Activated CD4-positive, alpha-beta T cell treated with anti-CD3 and anti-CD28 coated beads, Interleukin-2, amount 50 U/mL, for 48 hours (primary cell): Measurements from ENCODE around the gene NTN3.

Source experiments
- DNase-seq, 2 experiments: peaks; one replicate each; pipeline ENCODE4 v3.0.0-alpha.2; 2020

The NTN3 gene

DNA sequence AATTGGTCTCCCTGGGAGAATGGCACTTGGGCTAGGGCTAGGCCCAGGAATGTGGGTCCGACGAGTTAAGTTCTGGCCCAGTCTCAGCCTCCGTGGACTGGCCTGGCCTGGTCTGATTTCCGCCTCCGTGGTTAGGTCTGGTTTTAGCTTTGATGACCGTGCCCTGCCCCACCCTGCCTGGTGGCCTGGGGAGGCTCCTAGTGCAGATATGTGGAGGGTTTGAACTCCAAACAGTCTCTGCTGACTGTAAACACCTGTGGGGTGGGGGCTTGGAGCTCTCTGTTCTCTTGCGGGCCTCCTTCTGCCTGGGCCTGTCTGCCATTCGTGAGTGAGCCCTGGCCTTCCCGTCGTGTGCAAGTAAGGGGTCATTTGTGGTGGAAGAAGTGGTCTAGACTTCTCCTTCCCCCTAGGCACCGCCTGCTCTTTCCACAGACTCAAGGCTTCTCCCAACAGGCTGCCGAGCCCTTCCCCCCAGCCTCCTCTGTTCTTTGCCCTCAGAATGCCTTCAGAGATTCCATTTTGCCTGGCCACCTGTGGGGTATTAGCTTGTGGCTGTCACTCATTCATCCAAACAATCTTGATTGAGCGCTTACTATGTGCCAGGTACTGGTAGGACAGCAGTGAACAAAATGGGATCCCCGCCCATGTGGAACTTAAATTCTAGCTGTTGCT is 44.2 kb downstream of the NTN3 start:
- no peak for DNase-seq

- no peak for DNase-seq
These were observed 45.5 kb downstream of the NTN3 start for GRCh38 chr16:2516391-2517240.

- no peak for DNase-seq
These were observed 47.0 kb downstream of the NTN3 start for GRCh38 chr16:2517954-2518605.

DNA sequence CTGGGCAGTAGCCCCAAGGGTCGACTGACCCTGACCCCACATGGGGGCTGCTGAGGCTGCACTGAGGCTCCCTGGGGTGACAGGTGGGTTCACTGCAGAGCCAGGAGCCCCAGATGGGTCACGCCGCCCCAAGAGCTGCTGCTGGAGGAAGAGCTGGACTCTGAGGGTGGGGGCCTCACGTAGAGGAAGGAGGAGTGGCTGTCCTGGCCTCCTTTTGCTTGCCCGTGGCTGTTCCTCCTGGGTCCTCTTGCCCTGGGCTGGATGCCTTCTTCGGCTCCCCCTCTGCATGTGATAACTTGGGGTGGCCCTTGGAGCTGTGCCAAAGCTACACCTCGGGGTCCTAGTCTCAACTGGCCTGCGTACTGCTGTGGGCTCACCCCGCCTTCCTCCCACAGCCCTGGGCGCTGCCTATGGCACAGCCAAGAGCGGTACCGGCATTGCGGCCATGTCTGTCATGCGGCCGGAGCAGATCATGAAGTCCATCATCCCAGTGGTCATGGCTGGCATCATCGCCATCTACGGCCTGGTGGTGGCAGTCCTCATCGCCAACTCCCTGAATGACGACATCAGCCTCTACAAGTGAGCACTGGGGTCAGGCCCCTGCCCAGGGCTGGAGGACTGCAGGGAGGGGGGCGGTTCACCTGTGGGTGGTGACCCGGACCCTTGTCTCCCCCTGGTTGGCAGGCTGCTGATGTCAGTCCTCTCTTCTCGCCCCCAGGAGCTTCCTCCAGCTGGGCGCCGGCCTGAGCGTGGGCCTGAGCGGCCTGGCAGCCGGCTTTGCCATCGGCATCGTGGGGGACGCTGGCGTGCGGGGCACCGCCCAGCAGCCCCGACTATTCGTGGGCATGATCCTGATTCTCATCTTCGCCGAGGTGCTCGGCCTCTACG is 48.0 kb downstream of the NTN3 start:
- DNase-seq: no peak

DNA sequence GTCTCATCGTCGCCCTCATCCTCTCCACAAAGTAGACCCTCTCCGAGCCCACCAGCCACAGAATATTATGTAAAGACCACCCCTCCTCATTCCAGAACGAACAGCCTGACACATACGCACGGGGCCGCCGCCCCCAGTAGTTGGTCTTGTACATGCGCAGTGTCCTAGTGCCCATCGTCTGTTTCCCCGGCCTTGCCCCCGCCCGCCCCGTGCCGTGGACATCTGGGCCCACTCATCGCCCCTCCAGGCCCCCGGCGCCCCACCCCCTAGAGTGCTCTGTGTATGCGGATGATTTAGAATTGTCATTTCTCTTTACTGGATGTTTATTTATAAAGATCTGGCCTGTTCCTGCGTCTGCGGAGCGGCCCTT is 48.6 kb downstream of the NTN3 start:
- DNase-seq: no peak

DNA sequence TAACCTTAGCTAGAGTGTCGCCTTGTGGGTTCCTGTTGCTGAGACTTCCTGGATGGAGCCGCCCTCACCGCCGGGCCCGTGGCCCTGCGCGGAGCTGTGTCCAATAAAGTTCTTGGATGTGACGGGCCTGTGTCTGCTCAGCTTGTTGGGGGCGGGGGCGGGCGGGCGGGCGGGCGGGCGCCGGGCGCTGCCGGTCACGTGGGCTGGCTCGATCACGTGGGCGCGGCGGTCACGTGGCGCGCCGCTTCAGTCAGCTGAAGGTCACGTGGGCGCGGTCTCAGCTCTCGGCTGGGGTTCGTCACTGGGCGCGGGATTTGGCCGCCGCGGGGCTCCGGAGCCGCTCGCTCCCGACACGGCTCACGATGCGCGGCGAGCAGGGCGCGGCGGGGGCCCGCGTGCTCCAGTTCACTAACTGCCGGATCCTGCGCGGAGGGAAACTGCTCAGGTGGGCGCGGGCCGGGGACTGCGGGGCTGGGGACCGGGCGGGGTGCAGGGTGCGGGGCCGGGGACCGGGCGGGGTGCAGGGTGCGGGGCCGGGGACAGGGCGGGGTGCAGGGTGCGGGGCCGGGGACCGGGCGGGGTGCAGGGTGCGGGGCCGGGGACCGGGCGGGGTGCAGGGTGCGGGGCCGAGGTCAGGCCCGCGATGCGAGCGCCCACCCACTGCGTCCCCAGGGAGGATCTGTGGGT is 49.1 kb downstream of the NTN3 start, which contains the start of gene AMDHD2:
TSS of gene AMDHD2 (plus strand) at position 275 of the 687 bp plus-strand sequence. CDS start at position 363, 88 bp downstream.
- peak; percentile 88 to 90 for DNase-seq

GRCh38 chr16:2520784-2521531 is 49.9 kb downstream of the NTN3 start:
- peak; percentile 41 to 42 for DNase-seq
